HG03575 (cell line): ENCODE results near the gene RBM4.

Experiments
- ATAC-seq: cut with Tn5 transposase; IDR thresholded peaks from one replicate; pipeline ENCODE4 v1.9.1; 2021; ENCODE audit not compliant: unreplicated experiment, insufficient number of reproducible peaks, low FRiP score; ENCODE audit errors: extremely low read depth

RBM4 gene

DNA sequence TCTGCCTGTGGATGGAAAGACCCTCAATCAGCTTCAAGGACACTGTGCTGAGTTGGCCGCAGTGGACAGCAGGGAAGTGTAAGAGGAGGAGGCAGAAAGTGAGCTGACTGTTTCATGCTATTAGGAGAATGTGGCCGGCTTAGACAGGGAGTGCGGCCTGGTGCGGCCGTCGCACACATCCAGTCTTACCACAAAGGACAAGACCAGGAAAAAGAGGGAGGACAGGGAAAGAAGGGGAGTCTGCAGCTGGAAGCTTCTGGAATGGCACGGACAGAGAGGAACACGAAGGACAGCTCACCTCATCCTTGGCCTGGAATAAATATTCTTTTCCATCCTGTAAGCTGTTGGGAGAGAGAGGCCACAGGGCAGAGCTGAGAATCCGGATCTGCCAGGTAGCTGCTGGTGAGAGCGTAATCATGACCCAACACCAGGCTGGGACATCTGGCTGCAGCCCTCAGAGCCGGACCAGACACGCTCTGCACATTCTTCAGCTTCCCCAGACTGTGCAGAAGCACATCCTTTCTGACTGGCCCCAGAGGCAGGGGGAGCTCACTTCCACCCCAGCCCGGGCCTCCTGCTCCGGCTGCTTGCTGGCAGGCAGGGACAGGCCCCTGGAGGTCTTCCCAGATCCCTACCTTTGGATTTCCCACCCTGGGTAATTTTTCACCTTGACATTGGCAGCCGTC is 47.7 kb downstream of the RBM4 start:
- ATAC-seq: no peak

DNA sequence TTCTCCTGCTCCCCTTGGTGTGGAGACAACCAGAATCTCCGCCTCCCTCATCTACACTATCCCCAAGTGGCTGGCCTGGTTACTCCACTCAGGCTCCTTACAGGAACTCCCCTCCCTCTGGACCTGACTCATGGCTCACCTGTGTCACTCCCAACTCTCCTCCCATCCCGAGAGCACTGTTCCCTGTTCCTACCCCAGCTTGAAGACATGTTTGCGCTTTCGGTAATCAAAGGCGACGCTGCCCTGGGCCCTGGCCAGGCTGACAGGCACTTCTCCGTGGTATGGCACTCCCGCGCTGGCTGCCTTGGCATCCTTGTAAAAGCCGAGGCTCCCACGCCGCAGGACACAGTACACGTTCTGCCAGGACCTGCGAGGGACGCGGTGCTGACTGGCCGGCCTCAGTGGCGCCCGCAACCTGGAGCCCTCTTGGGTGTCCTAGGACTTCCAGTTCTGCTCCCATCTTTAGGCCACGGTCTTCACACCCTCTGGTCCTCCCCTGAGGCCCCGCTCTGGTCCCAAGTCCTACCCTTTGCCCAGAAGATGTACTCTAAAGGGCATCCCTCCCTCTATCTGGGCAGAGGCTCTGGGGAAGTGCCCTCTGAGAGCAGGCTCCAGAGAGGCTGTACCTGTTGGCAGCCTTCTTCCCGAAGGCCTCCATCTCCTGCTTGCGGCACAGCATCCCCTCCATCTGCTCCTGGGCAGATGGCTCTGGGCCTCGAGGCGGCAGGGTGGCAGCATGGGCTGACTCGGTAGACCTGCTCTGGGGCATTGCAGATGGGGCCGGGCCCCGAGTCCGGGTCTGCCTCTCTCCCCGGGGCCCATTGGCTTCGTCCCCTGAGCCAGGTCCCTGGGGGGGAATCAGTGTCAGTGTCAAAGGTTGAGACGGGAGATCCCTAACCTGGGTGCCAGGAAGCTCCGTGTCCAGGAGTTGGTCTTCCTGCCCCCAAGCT is 48.6 kb downstream of the RBM4 start:
- ATAC-seq: no peak

DNA sequence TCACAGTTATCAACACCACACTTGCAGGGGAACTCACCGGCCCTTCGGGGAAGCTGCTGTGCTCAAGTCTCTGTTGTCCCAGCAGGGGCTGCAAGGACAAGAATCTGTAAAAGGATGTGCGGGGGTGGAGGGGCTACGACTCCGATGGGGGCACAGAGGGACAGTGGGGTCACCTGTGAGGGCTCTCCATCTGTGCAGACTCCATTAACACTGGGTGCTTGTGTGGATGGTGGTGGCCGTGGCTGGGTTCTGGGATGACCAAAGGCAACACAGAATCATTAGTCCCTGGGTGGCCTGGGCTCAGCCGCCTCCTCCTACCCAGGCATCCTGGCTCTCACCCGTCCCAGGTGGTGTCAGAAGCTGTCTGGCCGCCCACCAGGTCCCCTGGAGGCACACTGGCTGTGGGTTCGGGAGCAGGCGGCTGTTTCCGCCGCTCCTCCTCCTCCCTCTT is 49.4 kb downstream of the RBM4 start:
- ATAC-seq: no peak

DNA sequence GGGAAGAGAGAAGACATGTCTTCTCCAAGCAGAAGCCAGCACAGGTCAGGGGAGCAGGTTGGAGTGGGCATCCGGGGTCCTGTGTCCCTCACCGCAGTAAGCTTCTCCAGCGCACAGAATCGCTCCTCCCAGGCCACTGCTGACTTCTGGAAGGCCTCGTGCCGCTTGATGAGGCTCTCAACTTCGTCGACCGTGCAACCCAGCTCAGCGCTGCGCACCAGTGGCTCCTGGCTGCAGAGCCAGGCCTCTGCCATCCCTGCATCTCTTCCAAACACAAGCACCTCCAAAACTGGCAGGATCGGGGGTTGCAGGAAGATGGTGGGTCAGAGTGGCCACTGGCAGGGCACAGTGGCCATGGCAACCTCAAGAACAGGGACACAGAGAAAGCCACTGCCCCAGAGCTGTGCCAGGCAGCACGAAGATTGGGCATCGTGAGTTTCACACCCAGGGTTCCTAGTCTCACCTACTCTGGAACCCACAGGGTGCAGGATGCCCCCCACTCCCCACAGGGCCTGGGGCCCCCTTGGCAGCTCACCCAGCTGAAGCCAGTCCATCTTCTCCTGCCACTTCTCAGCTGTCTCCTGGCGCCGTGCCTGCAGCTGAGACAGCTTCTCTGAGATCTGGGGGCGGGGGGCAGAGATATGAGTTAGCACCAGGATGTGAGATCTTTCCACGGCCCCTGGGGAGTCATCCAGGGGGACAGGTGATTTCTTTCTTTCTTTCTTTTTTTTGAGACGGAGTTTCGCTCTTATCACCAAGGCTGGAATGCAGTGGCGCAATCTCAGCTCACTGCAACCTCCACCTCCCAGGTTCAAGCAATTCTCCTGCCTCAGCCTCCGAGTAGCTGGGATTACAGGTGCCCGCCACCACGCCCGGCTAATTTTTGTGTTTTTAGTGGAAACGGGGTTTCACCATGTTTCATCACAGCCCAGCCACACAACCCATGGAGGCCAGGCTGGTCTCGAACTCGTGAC is 50.3 kb downstream of the RBM4 start:
- ATAC-seq: no peak

DNA sequence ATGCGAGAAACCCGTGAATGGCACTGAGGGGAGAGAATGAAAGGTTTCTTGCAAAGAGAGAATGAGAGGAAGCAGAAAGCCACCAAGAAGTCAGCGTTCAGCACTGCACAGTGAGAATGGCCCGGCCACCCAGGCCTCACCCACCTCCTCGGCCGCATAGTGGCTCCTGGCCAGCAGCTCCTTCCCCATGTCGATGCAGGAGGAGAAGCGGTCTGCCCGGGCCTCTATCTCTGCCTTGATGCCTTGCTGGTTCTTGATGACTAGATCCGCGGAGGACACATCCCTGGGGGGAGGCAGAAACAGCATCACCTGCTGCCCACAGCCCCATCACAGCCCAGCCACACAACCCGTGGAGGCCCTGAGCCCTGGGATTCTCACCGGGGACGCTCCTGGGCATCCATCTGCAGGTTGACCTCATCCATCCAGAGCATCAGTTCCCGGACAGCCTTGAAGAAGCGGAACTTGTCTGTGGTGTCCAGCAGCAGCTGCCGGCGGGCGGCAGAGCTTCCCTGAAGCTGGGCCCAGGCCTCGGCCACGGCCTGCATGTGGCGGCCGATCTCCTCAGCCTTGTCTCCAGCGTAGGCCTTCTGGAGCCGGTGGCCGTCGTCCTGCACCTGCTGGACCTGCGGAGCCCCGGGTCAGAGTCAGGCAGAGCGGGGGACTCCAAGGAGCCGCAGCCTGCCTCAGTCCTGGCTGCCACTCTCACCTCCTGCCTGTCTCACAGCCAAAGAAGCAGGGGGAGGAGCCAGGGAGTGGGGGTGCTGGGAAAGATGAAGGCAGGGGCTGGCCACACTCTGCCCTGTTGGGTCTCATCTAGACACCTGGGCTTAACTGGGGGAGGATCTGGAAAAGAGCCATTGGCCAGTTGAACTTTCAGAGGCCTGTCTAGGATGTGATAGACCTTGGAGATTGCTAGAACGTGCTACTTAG is 51.4 kb downstream of the RBM4 start:
- no peak for ATAC-seq

DNA sequence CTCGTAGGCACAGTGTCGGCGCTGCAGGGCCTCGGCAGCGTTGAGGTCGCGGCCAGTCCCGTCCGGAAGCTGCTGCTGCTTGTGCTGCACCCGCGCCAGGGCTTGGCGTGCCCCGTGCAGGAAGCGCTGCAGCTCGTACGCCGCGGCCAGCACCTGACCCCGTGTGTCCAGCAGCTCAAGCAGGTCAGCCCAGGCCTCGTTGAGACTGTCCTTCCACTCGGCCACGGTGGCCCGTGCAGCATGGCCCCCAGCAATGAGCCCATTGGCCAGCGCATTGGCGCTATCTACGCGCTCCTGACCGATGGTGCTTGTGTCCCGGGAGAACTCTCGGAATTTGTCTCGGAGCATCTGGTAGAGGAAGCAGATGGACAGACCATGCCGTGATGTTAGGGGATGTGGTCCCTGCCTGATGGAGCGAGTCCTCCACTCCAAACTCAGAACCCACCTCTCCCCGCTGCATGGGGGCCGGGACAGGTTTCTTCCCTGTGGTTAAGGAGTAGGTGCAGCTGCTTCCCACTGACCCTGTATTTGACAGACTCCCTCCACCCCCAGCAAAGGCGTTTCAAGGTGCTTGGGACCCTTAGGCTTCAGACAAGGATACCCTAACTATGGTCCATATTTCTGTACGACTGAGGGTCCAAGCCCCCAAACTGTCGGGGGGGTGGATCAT is 52.9 kb downstream of the RBM4 start:
- ATAC-seq: no peak

DNA sequence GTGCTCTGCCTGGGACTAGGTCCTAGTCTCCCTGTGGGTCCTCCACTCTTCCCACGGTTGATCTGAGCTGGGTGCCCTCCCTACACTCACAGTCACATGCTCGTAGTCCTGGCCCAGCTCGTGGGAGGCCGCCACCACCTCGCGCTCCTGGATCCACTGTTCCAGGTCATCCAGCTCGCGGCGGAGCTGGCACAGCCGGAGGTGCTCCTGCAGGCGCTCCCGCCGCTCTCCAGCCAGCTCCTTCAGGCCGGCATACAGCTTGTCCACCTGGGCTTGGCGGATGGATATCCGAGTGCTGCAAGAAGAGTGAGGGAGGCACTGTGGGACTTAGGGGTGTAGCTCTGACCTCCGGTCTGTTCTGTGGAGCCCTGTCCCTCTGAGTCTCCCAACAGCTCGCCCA is 53.9 kb downstream of the RBM4 start:
- no peak for ATAC-seq

DNA sequence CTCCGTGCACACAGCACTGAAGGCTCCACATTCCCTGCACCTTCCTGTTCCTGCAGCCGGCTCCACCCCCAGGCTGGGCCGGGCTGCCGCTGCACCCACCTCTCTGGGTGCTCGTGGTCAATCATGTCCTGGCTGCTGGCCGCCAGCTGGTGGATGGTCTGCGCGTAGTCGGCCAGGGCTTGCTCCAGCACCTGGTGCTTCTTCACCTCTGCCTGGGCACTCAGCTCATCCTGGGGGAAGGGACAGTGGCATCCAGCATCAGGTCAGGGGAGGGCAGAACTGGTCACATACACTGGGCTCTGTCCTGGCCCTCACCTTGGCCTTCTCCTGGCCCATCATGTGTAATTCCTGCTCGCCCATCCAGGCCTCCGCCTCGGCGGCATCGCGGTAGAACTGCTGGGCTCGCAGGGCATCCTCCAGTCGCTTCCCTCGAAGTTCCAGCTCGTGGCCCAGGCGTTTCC is 54.4 kb downstream of the RBM4 start:
- ATAC-seq: no peak

DNA sequence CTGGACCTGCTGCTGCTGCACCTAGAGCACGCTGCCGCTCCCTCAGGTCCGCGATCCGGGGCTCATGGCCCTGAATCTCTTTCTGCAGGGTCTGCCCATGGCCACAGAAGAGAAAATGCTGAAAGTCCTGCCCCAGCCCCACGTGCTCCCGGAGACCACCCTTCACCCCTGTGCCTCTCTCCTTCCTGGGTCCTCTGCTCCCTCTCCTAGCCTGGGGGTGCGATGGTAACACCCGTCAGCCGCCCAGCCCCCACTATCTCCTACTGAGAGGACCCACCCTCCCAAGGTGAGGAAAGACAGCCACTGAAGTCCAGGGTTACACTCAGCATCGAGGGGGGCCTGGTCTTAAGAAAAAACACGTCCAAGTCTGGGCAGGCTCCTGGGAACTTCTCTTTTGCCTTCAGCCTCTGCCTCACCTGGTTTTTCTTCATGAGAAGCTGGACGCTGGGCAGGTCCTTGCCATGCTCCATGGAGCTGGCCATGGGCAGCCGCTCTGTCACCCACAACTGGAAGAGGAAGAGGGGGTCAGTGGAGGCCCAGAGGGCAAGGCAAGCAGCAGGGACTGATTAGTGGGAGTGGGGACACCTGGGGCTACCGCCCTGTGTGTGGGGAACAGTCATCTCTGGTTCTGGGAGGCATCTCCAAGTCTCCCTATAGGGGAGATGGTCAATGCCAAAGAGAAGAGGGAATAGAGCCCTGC is 55.0 kb downstream of the RBM4 start:
- ATAC-seq: no peak

DNA sequence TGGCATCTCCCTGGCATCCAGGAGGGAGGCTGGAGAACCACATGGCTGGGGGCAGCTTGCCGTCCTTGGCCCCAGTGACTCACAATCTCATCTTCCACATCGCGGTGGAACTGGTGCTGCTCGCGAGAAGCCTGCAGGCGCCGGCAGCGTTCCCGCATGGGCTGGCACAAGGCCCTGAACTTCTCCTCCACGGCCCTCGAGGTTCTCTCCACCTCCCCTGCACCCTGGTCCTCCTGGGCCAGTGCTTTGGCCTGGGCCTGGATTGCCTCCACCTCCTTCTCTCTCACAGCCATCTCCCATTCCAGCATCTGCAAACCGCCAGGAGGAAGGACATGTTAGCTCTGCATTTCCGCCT is 55.5 kb downstream of the RBM4 start:
- ATAC-seq: no peak

DNA sequence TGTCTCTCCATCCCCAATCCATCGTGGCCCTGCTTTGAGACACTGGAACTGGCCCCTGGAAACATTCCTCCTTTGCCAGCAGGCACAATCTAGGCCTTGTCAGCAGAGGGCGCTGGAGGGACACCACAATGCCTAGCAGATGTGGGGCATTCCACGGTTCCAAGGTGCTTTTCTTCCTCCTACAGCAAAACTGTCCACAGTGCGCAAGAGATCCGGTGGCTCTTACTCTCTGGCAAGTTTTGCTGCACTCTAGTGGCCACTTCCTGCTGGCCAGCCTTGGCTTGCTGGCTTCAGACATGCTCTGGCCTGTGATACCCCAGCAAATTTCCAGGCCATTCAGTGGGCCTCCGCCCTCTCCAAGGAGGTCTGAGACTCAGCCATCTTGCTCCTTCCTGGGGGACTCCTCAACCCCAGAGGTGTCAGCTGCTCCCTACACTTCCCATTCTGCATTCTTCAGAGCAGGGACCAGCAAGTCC is 56.3 kb downstream of the RBM4 start:
- ATAC-seq: no peak
